H1 (cell line): ENCODE data around the gene AKAP8. TPM values are rescaled to one million over a fixed set of nuclear protein-coding genes. Genes with fewer than 3 reads are reported as not detected.

Source experiments
- CTCF ChIA-PET: fragments of 300-600 bp; sonication (Branson Sonifier 250); formaldehyde crosslinking; loops from one replicate; lab custom pipeline; 2021; ENCODE audit not compliant: partially characterized antibody; lab: Charles Lee
- POLR2A ChIA-PET: fragments of 300-600 bp; sonication (Branson Sonifier 250); formaldehyde crosslinking; loops from one replicate; lab custom pipeline; 2021; ENCODE audit warnings: inconsistent platforms; ENCODE audit not compliant: partially characterized antibody; lab: Charles Lee
- DNase-seq, 2 experiments: peaks; one replicate each; pipeline versions ENCODE4 v3.0.0 to v3.0.0-alpha.2; 2010 to 2022; ENCODE audit warnings: low spot score in 2 of 2, low read depth in 1 of 2, mixed read lengths in 1 of 2
- FAIRE-seq: peaks from 2 replicates; lab custom pipeline; 2011; peaks lifted over from hg19 to GRCh38; lab: Jason Lieb, UNC
- H2AFZ ChIP-seq: 2 replicates; pipeline ENCODE4 v1.8.1; 2012; ENCODE audit warnings: low read length, inconsistent platforms
- H2AK5ac ChIP-seq: 2 replicates; pipeline ENCODE4 v1.6.1; 2013; ENCODE audit warnings: low read depth, low read length
- H2BK120ac ChIP-seq: replicated peaks from 2 replicates; pipeline ENCODE3; 2013; ENCODE audit warnings: low read depth, low read length, inconsistent platforms
- H2BK12ac ChIP-seq: 2 replicates; pipeline ENCODE4 v1.6.1; 2013; ENCODE audit warnings: low read depth, low read length
- H2BK15ac ChIP-seq: 2 replicates; pipeline ENCODE4 v1.6.1; 2013; ENCODE audit warnings: low read length
- H2BK20ac ChIP-seq: 2 replicates; pipeline ENCODE4 v1.6.1; 2013; ENCODE audit warnings: low read length
- H2BK5ac ChIP-seq: 2 replicates; pipeline ENCODE4 v1.6.1; 2013; ENCODE audit warnings: low read depth, low read length
- H3K14ac ChIP-seq: 2 replicates; pipeline ENCODE4 v1.6.1; 2013; ENCODE audit warnings: inconsistent platforms; ENCODE audit not compliant: insufficient read length
- H3K18ac ChIP-seq: 2 replicates; pipeline ENCODE4 v1.6.1; 2013; ENCODE audit warnings: low read length; ENCODE audit errors: extremely low read depth
- H3K23ac ChIP-seq: 2 replicates; pipeline ENCODE4 v1.6.1; 2013; ENCODE audit warnings: inconsistent platforms; ENCODE audit not compliant: insufficient read length
- H3K23me2 ChIP-seq: 2 replicates; pipeline ENCODE4 v1.6.1; 2013; ENCODE audit warnings: low read depth, low read length
- H3K27ac ChIP-seq: 2 replicates; pipeline ENCODE4 v1.6.1; 2011; ENCODE audit warnings: low read depth, low read length, inconsistent platforms
- H3K27me3 ChIP-seq, 4 experiments: replicated peaks in 1 of 4; 1 replicate in 1 of 4; 2 replicates in 3 of 4; pipeline versions ENCODE4 v1.6.1 to v1.8.1; 2011 to 2013; ENCODE audit warnings: low read length in 3 of 4, mild to moderate bottlenecking in 3 of 4, inconsistent platforms in 2 of 4, mixed read lengths in 2 of 4, moderate library complexity in 1 of 4; ENCODE audit not compliant: control insufficient read depth in 3 of 4, insufficient read depth in 3 of 4; ENCODE audit errors: extremely low read depth in 1 of 4
- H3K36me3 ChIP-seq, 4 experiments: 2 replicates each; pipeline versions ENCODE4 v1.6.1 to v1.8.1; 2011 to 2013; ENCODE audit warnings: mild to moderate bottlenecking in 4 of 4, low read length in 3 of 4, moderate library complexity in 2 of 4, control low read depth in 1 of 4, inconsistent platforms in 1 of 4; ENCODE audit not compliant: insufficient read depth in 4 of 4, control insufficient read depth in 2 of 4
- H3K4ac ChIP-seq: replicated peaks from 2 replicates; pipeline ENCODE3; 2013; ENCODE audit warnings: low read length, low read depth, mixed read lengths, inconsistent platforms; ENCODE audit not compliant: insufficient read length
- H3K4me1 ChIP-seq, 4 experiments: replicated peaks in 1 of 4; 1 replicate in 1 of 4; 2 replicates in 3 of 4; pipeline versions ENCODE4 v1.6.1 to v1.8.1; 2011 to 2013; ENCODE audit warnings: low read length in 3 of 4, inconsistent platforms in 2 of 4, mixed read lengths in 1 of 4; ENCODE audit not compliant: insufficient read depth in 4 of 4, control insufficient read depth in 3 of 4
- H3K4me2 ChIP-seq, 2 experiments: 2 replicates each; pipeline versions ENCODE4 v1.6.1 to v1.8.1; 2011 to 2013; ENCODE audit warnings: low read depth in 2 of 2, low read length in 2 of 2, control low read depth in 1 of 2, inconsistent platforms in 1 of 2, mild to moderate bottlenecking in 1 of 2; ENCODE audit not compliant: insufficient read depth in 1 of 2
- H3K4me3 ChIP-seq, 4 experiments: fragments of 200-600, 300-600 bp in 1 of 4; sonication (generic), shearing (Covaris generic), sonication (Bioruptor Twin) in 1 of 4; 2 replicates each; pipeline versions ENCODE4 v1.5.1 to v1.8.1; 2011 to 2016; ENCODE audit warnings: low read length in 4 of 4, low read depth in 3 of 4, control low read depth in 2 of 4, inconsistent platforms in 2 of 4, mild to moderate bottlenecking in 2 of 4, mixed read lengths in 1 of 4, moderate library complexity in 1 of 4; ENCODE audit not compliant: insufficient read depth in 2 of 4; ENCODE audit errors: extremely low read depth in 1 of 4
- H3K56ac ChIP-seq: replicated peaks from 2 replicates; pipeline ENCODE3; 2013; ENCODE audit warnings: low read depth, mild to moderate bottlenecking, mixed read lengths, low read length, inconsistent platforms; ENCODE audit not compliant: insufficient read length
- H3K79me1 ChIP-seq: 2 replicates; pipeline ENCODE4 v1.6.1; 2013; ENCODE audit warnings: low read depth, low read length, control low read depth
- H3K79me2 ChIP-seq, 2 experiments: 2 replicates each; pipeline versions ENCODE4 v1.6.1 to v1.8.1; 2012 to 2013; ENCODE audit warnings: low read length in 2 of 2, mild to moderate bottlenecking in 2 of 2, inconsistent platforms in 1 of 2; ENCODE audit not compliant: insufficient read depth in 2 of 2, control insufficient read depth in 1 of 2
- H3K9ac ChIP-seq, 4 experiments: replicated peaks in 1 of 4; 1 replicate in 1 of 4; 2 replicates in 3 of 4; pipeline versions ENCODE4 v1.6.1 to v1.8.1; 2011 to 2013; ENCODE audit warnings: low read depth in 3 of 4, low read length in 3 of 4, control low read depth in 2 of 4, mild to moderate bottlenecking in 2 of 4, moderate library complexity in 2 of 4, inconsistent platforms in 1 of 4; ENCODE audit errors: extremely low read depth in 1 of 4
- H3K9me3 ChIP-seq, 2 experiments: 2 replicates each; pipeline versions ENCODE4 v1.6.1 to v1.8.1; 2012 to 2013; ENCODE audit warnings: mild to moderate bottlenecking in 2 of 2, moderate library complexity in 2 of 2, control low read depth in 1 of 2, inconsistent platforms in 1 of 2, low read depth in 1 of 2, low read length in 1 of 2, mixed read lengths in 1 of 2; ENCODE audit not compliant: insufficient read depth in 2 of 2
- H4K20me1 ChIP-seq, 2 experiments: replicated peaks in 1 of 2; 2 replicates each; pipeline versions ENCODE3 to v1.8.1; 2011 to 2013; ENCODE audit warnings: inconsistent platforms in 2 of 2, low read length in 2 of 2, mild to moderate bottlenecking in 1 of 2; ENCODE audit not compliant: insufficient read depth in 2 of 2, control insufficient read depth in 1 of 2
- H4K5ac ChIP-seq: 2 replicates; pipeline ENCODE4 v1.6.1; 2013; ENCODE audit warnings: low read length, low read depth, mixed read lengths, inconsistent platforms; ENCODE audit not compliant: insufficient read length
- H4K8ac ChIP-seq: 2 replicates; pipeline ENCODE4 v1.8.0; 2013; ENCODE audit warnings: mild to moderate bottlenecking, moderate library complexity, low read length, inconsistent platforms; ENCODE audit not compliant: insufficient read depth; ENCODE audit errors: extremely low read depth
- H4K91ac ChIP-seq: replicated peaks from 2 replicates; pipeline ENCODE3; 2013; ENCODE audit warnings: low read length, mixed read lengths, inconsistent platforms; ENCODE audit not compliant: insufficient read length
- KDM1A ChIP-seq: fragments of 200-600, 300-600 bp; sonication (generic); IDR thresholded peaks from 2 replicates; pipeline ENCODE4 v1.7.1; 2016; ENCODE audit warnings: mild to moderate bottlenecking, low read length, borderline replicate concordance
- KDM5A ChIP-seq: fragments of 200-600 bp; IDR thresholded peaks from 2 replicates; pipeline ENCODE4 v1.7.1; 2012; ENCODE audit warnings: mild to moderate bottlenecking, low read length, inconsistent platforms, mixed read lengths
- PHF8 ChIP-seq: fragments of 200-600 bp; sonication (generic); conservative IDR thresholded peaks from 2 replicates; pipeline ENCODE4 v1.7.1; 2012; ENCODE audit warnings: low read depth, mild to moderate bottlenecking, inconsistent platforms, low read length, moderate library complexity
- RAD21 ChIP-seq, 2 experiments: IDR thresholded peaks in 1 of 2; conservative IDR thresholded peaks in 1 of 2; 2 replicates each; pipeline ENCODE4 v1.6.1; 2011; ENCODE audit warnings: low read depth in 2 of 2, low read length in 2 of 2, improper control_type of control experiment in 1 of 2, inconsistent platforms in 1 of 2, mild to moderate bottlenecking in 1 of 2, moderate library complexity in 1 of 2
- SIRT6 ChIP-seq: IDR thresholded peaks from one replicate; pipeline ENCODE4 v1.7.1; 2012; ENCODE audit warnings: low read length, inconsistent platforms
- TAF1 ChIP-seq: IDR thresholded peaks from 2 replicates; pipeline ENCODE4 v1.6.1; 2011; ENCODE audit warnings: mild to moderate bottlenecking, low read depth, low read length
- TEAD4 ChIP-seq: IDR thresholded peaks from 2 replicates; pipeline ENCODE4 v1.6.1; 2012; ENCODE audit warnings: low read depth, low read length, inconsistent platforms, mixed read lengths
- ZNF274 ChIP-seq: IDR thresholded peaks from 2 replicates; pipeline ENCODE4 v1.7.0; 2012; ENCODE audit warnings: low read length, borderline replicate concordance; ENCODE audit errors: extremely low read depth
- WGBS, 2 experiments: shearing (Covaris generic) in 1 of 2; methylation state at CpG; one replicate each; pipeline versions ENCODE4 v1.1.6 to v1.1.7; 2013 to 2015; ENCODE audit warnings: low lambda C conversion rate in 2 of 2, mixed read lengths in 2 of 2, inconsistent platforms in 1 of 2, low coverage in 1 of 2, missing lambda C conversion rate in 1 of 2; ENCODE audit not compliant: insufficient replicate concordance in 2 of 2, insufficient coverage in 1 of 2, insufficient read length in 1 of 2; ENCODE audit errors: extremely low coverage in 1 of 2, missing lambda C conversion rate in 1 of 2; 5-methylcytosine and 5-hydroxymethylcytosine counted together
- polyA plus RNA-seq, 7 experiments: library from polyadenylated mRNA; depleted of rRNA in 3 of 7; stranded (reverse) in 5 of 7; unstranded in 2 of 7; fragments of >200 nt in 5 of 7; fragments of 200-250 nt in 2 of 7; gene quantifications; 1 replicate in 5 of 7; 2 replicates in 1 of 7; 4 replicates in 1 of 7; pipeline versions ENCODE4 v1.2.1 to v1.2.3, GENCODE V29; 2011 to 2013; ENCODE audit warnings: missing spikeins in 2 of 7, mixed read lengths in 2 of 7
- total RNA-seq: library from RNA; stranded (reverse); fragmentation: NEBNext Ultra II Directional; extraction: Animal tissue kit (Norgen Biotek cat#: 25700); gene quantifications from 2 replicates; pipeline ENCODE4 v1.2.1, GENCODE V29; 2021
- TF ChIP-seq, protein P1 (sequence below): IDR thresholded peaks from 2 replicates; pipeline ENCODE4 v1.6.1; 2012; ENCODE audit warnings: inconsistent platforms
- TF ChIP-seq, protein P2 (sequence below): IDR thresholded peaks from 2 replicates; pipeline ENCODE4 v1.6.1; 2011; ENCODE audit warnings: low read depth, mild to moderate bottlenecking, low read length; ENCODE audit not compliant: insufficient read depth
- TF ChIP-seq, protein P3 (sequence below): IDR thresholded peaks from 2 replicates; pipeline ENCODE4 v1.6.1; 2012; ENCODE audit warnings: low read length, inconsistent platforms

Gene AKAP8
- total and polyA plus RNA-seq, 2 of the 8 experiments (the other 6 are each of a cell fraction or from before 2014, with no cell fraction given), result 17.0 to 41.0 TPM

DNA sequence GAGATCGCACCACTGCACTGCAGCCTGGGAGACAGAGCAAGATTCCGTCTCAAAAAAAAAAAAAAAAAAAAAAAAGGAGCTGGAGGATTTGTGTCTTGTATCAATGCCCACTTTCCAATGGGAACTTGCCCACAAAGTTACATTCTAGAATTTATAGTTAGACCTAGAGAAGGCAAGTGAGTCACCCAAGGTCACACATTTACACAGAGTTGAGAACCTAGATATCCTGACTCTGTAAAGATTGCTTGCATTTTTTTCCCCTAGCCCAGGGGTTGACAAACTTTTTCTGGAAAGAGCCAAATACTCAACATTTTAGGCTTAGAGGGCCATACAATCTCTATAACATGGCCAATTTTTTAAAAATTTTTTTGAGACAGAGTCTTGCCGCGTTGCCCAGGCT, 39.5 kb downstream of the AKAP8 start:
- Histone ChIP-seq H3K4ac (no peak overlapping the region), H3K18ac (no peak overlapping the region), H3K56ac (no peak overlapping the region), H3K27ac (no peak overlapping the region), H3K14ac (no peak overlapping the region), H4K5ac (no peak overlapping the region), H3K4me1 (no peaks in the 10 kb centered on the region), H4K91ac (no peak overlapping the region), H3K79me2 (no peaks in the 10 kb centered on the region), H4K8ac (no peak overlapping the region), H3K27me3 (no peaks in the 10 kb centered on the region), H3K79me1 (no peaks in the 10 kb centered on the region; the same call in 1 of the 2 replicates), H3K9ac (no peak overlapping the region), H2BK5ac (no peak overlapping the region), H2BK120ac (no peak overlapping the region), H2AK5ac (no peak overlapping the region), H3K9me3 (no peaks in the 10 kb centered on the region), H3K4me3 (no peak overlapping the region), H3K36me3 (no peaks in the 10 kb centered on the region), H2BK15ac (no peak overlapping the region), H3K23ac (no peak overlapping the region), H4K20me1 (peaks cover 0 to 4% of the 10 kb centered on the region in 2 experiments), H3K4me2 (no peak overlapping the region), H2AFZ (no peak overlapping the region), H2BK12ac (no peak overlapping the region), H2BK20ac (no peak overlapping the region), H3K23me2 (no peaks in the 10 kb centered on the region)
- ChIA-PET POLR2A (interaction anchor here (0.6 to 1.3 kb wide), 4 partner anchors 9 to 1464 kb away, joined by 3 read pairs; no protein-coding TSS in a partner anchor), CTCF (interaction anchor here (1.5 to 1.6 kb wide), 2 partner anchors 12 to 28 kb away, joined by 3 to 7 read pairs; no protein-coding TSS in a partner anchor)
- 98% methylated on average over 3 of the region's 4 CpGs; no CpG with 5 or more reads in 1 of the 2 experiments for WGBS, 2 experiments
- DNase-seq (no peak), FAIRE-seq (no peak)
- TF ChIP-seq RAD21 (IDR thresholded peaks at IDR 0.05 in 1 of 2, conservative IDR thresholded peaks at IDR 0.05 in 1 of 2; ENCODE audit: low read depth in 2 of 2, low read length in 2 of 2) (no peak), PHF8 (no peak), KDM1A (no peak), KDM5A (no peak), SIRT6 (no peak), TAF1 (no peak), TEAD4 (no peak), ZNF274 (no peak)
- TF ChIP-seq, protein P1, sequence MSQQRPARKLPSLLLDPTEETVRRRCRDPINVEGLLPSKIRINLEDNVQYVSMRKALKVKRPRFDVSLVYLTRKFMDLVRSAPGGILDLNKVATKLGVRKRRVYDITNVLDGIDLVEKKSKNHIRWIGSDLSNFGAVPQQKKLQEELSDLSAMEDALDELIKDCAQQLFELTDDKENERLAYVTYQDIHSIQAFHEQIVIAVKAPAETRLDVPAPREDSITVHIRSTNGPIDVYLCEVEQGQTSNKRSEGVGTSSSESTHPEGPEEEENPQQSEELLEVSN, result no peak
- TF ChIP-seq, protein P2, sequence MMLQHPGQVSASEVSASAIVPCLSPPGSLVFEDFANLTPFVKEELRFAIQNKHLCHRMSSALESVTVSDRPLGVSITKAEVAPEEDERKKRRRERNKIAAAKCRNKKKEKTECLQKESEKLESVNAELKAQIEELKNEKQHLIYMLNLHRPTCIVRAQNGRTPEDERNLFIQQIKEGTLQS, result no peak
- TF ChIP-seq, protein P3, sequence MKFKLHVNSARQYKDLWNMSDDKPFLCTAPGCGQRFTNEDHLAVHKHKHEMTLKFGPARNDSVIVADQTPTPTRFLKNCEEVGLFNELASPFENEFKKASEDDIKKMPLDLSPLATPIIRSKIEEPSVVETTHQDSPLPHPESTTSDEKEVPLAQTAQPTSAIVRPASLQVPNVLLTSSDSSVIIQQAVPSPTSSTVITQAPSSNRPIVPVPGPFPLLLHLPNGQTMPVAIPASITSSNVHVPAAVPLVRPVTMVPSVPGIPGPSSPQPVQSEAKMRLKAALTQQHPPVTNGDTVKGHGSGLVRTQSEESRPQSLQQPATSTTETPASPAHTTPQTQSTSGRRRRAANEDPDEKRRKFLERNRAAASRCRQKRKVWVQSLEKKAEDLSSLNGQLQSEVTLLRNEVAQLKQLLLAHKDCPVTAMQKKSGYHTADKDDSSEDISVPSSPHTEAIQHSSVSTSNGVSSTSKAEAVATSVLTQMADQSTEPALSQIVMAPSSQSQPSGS, result no peak
